HG03571 (cell line): ENCODE results near the gene CCDC78.
"Not testable (repeated sequence)": the region's sequence is repeated elsewhere in the genome, so short reads cannot be mapped to it uniquely, and the experiment has no call there.

Source experiments
- ATAC-seq: cut with Tn5 transposase; IDR thresholded peaks from one replicate; pipeline ENCODE4 v1.9.1; 2021; ENCODE audit not compliant: unreplicated experiment

The CCDC78 gene

GRCh38 chr16:761625-762513 lies 35.6 kb upstream of the CCDC78 start:
- no peak for ATAC-seq

GRCh38 chr16:760545-761343 lies 34.5 kb upstream of the CCDC78 start, which contains the start of gene MSLN:
MSLN (plus strand) TSS chr16:760734; CDS start chr16:762681, 1,947 bp downstream.
- ATAC-seq, result no peak

- ATAC-seq, result no peak
Measured at GRCh38 chr16:760065-760464, 33.8 kb upstream of the CCDC78 start.

GRCh38 chr16:759110-759910 lies 33.1 kb upstream of the CCDC78 start:
- no peak for ATAC-seq

- no peak for ATAC-seq
Measured at GRCh38 chr16:756428-756827, 30.2 kb upstream of the CCDC78 start.

GRCh38 chr16:754656-755055 lies 28.4 kb upstream of the CCDC78 start:
- no peak for ATAC-seq

- ATAC-seq, result not testable (repeated sequence)
Measured at GRCh38 chr16:754121-754607, 27.9 kb upstream of the CCDC78 start.

- ATAC-seq, result no peak
Measured at GRCh38 chr16:752007-752312, 25.7 kb upstream of the CCDC78 start.

- ATAC-seq, result no peak
Measured at GRCh38 chr16:751152-752006, 25.1 kb upstream of the CCDC78 start.

- ATAC-seq, result no peak
Measured at GRCh38 chr16:750485-750884, 24.2 kb upstream of the CCDC78 start.

GRCh38 chr16:749010-749409 lies 22.8 kb upstream of the CCDC78 start:
- no peak for ATAC-seq

GRCh38 chr16:747978-748746 lies 21.9 kb upstream of the CCDC78 start:
- no peak for ATAC-seq

GRCh38 chr16:746637-747036 lies 20.4 kb upstream of the CCDC78 start:
- no peak for ATAC-seq

GRCh38 chr16:745739-746138 lies 19.5 kb upstream of the CCDC78 start:
- no peak for ATAC-seq

GRCh38 chr16:743794-744500 lies 17.7 kb upstream of the CCDC78 start:
- no peak for ATAC-seq

GRCh38 chr16:742894-743293 lies 16.7 kb upstream of the CCDC78 start:
- not testable (repeated sequence) for ATAC-seq

GRCh38 chr16:741986-742629 lies 15.9 kb upstream of the CCDC78 start:
- no peak for ATAC-seq

GRCh38 chr16:740764-741505 lies 14.7 kb upstream of the CCDC78 start, which contains the start of gene CIAO3:
CIAO3 (minus strand) TSS chr16:740997; CDS start chr16:740985, 12 bp downstream.
- ATAC-seq, result peak; percentile 59
